ENCODE data around the gene NT5DC2. TPM values are rescaled to one million over a fixed set of nuclear protein-coding genes. Genes with fewer than 3 reads are reported as not detected.

NT5DC2 gene
- total RNA-seq, 1 donor from 2014 or later, result 32.2 TPM

DNA sequence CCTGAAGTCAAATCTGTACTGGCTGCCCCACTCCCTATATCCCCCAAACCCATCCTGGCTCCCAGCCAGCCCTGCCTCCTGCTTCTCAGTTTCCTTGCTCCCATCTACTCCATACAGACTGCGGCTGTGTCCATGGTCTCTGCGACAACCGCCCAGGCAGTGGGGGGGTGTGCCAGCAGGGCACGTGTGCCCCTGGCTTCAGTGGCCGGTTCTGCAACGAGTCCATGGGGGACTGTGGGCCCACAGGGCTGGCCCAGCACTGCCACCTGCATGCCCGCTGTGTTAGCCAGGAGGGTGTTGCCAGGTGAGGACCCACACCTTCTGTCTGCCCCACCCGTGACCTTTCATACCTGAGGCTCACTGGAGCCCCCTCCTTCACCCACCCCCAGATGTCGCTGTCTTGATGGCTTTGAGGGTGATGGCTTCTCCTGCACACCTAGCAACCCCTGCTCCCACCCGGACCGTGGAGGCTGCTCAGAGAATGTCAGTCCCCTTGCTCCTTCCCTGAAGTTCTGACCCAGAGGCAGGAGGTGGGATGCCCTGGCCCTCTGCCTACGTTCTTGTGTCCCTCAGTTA, 23.8 kb downstream of the NT5DC2 start:
- no peak for DNase-seq

DNA sequence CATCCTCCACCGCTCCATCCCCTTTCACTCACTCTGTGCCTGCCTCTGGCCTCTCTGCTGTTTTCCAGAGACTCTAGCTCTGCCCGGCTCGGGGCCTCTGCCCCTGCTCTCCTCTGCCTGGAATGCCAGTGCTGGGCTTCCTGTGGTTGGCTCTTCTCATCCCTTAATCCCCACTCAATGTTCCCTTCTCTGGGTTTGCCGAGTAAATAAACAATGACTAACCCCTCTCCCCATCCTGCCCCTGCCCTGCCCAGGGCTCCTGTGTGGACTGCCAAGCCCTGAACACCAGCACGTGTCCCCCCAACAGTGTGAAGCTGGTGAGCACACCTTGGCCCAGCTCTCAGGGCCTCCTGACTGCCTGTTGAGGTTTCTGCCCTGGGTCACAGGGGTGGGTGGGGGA, 26.3 kb downstream of the NT5DC2 start:
- DNase-seq, result no peak

DNA sequence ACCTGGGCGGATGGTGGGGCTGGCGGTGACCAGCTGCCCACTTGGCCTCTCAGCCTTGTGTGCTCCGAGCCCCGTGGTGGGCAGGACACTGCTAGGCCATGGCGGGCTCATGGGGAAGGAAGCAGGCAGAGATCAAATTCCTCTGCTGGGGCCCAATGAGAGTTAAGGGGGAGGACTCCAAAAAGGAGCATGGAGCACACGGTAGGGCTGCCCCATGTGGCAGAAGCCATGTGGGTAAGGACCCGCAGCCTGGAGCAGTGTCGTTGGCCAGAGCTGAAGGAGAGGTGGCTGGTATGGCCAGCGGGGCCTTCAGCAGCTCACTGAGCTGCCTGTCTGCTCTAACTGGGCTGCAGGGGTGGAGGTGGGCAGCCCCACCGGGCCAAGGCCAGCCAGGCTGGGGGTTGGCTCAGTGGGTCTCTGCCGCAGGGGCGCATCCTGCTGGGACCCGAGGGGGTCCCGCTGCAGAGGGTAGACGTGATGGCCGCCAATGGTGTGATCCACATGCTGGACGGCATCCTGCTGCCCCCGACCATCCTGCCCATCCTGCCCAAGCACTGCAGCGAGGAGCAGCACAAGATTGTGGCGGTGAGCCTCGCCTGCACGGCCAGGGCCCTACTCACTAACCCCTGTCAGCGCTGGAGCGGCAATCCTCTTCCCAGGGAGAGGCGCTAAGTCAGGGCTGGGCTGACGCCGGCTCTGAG, 27.2 kb downstream of the NT5DC2 start:
- no peak for DNase-seq

DNA sequence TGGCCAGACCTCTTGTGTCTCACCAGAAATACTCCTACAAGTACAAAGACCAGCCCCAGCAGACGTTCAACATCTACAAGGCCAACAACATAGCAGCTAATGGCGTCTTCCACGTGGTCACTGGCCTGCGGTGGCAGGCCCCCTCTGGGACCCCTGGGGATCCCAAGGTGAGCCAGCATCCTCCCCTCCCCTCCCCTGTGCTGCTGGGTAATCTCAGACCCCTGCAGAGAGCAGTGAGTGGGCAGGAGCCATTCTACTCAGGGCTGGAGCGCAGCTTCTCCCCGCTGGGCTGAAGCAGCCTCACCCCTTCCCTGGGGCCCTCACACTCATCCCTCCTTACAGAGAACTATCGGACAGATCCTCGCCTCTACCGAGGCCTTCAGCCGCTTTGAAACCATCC, 28.7 kb downstream of the NT5DC2 start:
- DNase-seq, result no peak

DNA sequence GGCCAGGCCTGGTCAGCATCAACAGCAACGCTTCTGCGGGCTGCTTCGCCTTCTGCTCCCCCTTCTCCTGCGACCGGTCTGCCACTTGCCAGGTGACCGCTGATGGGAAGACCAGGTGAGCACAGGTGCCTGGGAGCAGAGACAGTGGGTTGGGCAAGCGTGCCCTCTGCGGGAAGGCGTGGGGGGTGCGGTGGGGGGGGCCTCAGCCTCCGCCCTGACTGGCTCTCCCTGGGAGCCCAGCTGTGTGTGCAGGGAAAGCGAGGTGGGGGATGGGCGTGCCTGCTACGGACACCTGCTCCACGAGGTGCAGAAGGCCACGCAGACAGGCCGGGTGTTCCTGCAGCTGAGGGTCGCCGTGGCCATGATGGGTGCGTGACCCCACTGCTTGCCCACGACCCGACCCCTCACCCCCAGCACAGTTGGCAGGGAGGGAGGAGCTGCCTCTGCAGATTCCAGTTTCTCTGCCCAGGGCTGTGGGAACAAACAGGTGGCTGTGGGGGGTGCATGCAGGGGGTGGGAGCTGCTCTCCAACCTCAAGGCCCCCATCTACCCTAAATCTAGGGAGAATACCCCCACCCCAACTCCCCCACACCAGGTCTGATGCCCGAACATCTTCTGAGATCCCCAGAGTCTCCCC, 29.8 kb downstream of the NT5DC2 start:
- DNase-seq, result no peak

DNA sequence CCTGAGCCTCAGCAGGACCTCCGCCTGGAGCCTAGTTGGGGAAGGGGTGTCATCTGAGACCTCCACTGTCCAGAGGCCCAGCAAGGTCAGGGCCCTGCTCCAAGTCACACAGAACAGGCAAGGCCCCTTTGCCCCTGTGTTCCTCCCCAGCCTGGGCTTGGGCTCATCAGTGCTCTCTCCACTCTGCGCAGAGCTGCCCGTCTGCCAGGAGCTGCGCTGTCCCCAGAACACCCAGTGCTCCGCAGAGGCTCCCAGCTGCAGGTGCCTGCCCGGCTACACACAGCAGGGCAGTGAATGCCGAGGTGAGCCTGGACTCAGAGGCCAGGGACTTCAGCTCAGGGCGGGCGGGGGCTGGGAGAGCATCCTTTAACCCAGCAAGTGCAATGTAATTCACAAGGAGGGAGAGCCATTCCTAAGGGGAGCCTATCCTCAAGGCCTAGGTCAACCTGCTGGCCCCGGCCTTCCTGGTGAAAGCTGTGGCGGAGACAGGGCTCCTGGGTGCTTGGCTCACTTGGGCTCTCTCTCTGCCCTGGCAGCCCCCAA, 30.8 kb downstream of the NT5DC2 start:
- no peak for DNase-seq

DNA sequence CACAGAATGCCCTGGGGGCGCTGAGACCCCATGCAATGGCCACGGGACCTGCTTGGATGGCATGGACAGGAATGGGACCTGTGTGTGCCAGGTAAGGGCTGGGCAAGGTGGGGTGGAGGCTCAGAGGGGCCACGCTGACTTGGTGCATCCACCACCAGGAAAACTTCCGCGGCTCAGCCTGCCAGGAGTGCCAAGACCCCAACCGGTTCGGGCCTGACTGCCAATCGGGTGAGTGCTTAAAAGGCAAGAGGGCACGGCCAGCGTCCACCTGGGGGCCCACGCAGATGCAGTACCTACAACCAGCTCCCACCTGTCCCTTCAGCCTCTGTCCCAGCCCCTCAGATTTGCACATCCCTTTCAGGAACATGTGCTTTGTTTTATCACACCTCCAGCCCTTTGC, 31.7 kb downstream of the NT5DC2 start:
- no peak for DNase-seq

DNA sequence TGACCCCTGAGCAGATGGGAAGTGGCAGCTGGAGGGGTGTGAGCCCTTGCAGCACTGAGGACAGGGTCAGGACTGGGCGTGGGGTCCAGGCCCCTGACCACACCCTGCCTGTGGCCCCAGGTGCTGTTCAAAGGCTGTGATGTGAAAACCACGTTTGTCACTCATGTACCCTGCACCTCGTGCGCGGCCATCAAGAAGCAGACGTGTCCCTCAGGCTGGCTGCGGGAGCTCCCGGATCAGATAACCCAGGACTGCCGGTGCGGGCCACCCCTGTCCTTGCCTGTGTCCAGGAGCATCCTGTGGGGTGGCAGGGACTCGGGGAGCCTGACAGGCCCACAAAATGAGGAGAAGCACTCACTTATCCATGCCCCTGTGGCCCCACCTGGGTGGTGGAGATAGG, 32.6 kb downstream of the NT5DC2 start:
- DNase-seq, result no peak

DNA sequence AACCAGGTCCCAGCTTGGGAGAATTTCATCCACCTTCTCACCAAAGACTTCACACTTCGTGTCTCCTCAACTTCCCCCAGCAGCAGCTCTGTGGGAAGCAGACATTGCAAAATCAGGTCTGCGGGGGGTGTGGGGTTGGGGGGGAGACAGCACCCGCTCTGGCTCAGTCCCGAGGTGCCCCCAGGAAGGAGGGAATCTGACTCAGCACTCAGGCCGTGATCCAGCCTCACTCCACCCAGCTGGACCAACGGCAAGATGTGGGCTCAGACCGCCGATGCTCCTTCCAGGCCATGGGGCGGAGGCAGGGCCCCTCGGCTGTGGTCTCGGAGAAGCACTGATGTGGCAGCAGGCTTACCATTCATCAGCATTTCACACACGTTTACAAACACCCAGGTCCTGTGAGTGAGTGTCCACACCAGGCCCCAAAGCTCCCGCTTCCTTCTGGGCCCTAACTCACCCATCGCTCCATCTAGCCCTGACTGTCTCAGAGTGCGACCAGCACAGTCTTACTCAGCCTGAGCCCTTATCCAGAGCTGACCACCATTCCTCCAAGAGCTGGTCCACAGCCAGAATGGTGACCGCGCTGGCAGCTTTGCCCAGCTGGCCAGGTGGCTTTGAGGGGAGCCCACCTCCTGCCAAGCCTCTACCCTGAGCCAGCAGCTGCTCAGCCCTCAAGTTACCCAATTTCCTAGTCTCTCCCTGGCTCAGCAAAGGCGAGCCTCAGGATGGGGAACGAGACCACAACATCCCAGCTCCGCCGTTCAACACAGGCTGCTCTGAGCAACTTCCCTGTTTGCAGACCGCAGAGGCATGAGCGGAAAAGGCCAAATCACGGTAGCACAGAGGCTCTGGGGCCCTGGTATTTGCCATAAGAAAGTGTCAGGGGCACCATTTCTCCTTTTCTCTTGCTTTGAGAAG, 35.3 kb downstream of the NT5DC2 start:
- no peak for DNase-seq

DNA sequence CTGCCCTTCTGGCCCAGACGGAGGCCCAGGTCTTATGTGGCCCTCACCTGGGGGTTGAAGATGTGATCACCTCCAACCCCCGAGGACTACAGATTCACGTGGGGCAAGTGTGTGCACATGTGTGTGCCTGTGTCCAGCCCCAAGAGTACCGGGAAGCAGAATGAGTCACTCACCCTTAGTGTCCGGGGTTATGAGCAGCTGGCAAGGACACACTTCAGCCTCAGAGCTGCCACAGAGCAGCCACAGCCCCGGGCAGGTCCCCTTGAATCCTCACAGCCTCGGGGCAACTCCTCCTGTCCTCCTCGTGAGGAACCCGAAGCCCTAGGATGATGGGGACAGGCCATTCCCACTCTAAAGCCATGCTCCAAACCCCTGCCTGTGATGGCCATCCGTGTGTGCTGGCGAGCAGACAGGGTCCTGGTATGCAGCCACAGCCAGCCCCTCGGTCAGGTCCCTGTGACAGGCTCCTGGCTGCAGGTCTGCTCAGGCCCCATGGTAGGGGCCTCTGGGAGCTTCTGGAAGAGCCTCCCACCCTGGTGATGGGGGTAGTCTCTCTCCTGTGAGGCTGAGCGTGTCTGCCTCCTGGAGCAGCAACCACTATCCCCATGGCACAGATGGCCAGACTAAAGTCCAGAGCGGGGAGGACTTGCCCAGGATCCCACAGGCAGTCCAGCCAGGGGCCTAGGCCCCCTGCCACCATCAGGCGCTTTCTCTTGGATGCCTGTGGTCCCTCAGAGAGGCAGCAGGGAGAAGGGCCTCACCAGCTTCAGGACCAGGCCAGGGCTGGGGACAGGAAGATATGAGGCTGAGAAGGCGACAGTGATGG, 37.7 kb downstream of the NT5DC2 start:
- DNase-seq, result peak; percentile 87

DNA sequence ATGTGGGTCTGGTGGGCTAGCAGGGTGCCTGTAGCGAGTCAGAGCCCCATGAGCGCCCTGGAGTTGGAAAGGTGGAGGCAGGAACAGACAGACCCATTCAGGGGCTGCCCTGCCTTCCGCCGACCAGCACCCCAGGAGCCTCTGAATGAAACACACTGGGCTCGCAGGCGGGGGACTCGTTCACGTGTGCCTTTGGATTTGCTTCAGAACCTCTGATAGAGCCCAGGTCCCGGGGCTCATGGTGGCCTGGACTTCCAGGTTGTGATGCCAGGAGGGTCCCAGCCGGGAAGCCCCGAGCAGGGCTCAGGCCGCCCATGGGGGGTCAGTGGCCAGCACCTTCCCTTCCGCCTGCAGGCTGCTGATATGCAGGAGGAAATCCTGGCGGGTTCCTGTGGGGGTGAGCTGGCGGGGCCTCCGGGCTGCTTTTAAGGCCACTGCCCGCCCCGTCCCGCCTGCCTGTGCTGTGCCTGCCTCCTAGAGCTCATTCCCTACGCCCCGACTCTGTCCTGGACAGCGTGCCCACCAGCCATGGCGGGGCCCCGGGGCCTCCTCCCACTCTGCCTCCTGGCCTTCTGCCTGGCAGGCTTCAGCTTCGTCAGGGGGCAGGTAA, 38.7 kb downstream of the NT5DC2 start, which contains the start of gene STAB1:
STAB1 (plus strand) TSS at position 453 of the 610 bp plus-strand sequence; CDS start at position 529, 76 bp downstream.
- DNase-seq, result peak; percentile 95

DNA sequence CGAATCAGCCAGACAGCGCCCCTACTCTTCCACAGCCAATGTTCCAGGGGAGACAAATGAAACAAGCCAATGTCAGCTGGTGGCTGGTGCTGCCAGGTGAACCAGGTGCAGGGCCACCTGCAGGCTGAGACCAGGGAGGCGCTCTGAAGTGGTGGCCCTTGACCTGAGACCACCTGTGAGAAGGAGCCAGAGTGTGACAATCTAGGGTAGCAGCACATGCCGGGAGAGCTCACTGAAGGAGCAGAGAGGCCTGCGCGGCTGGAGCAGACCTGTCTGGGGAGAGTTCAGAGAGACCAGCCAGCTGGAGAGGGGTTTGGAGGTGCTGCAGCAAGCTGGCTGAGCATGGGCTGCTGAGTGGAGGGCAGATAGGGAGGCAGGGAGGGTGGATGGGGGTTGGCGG, 39.2 kb downstream of the NT5DC2 start:
- no peak for DNase-seq

DNA sequence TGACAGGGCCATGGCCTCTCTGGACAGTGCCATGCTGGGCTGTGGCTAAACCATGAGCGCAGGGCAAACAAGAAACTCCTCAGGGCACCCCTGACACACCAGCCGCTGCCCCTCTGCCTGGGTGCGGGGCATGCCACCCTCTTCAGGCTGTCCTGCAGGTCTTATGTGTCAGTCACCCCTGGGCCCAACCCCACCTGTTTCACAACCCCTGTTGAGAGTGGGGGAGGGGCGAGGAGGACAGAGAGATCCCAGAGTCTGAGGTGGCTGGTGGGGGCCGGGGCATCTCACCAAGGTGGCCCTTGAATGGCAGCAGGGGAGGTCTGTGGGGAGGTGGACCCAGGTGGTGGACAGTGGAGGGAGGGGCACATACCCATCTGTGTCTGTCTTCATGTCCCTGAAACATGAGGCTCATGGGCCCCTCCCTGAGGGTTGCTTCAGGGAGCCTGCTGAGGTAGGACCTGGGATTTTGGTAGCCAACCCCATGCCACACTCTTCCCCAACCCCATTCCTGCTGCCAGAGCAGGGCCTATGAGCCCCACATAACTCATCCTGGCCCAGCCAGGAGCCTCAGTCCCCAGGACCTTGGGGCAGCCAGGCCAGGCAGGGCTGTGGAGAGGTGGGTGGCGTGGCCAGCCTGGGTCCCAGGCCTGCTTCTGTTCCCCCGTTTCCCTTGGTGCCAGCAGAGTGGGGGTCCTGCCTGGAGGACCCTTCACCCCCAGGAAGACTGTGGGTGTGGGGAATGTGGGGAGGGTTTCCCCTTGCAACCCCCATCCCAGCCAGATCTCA, 40.2 kb downstream of the NT5DC2 start:
- DNase-seq, result no peak

DNA sequence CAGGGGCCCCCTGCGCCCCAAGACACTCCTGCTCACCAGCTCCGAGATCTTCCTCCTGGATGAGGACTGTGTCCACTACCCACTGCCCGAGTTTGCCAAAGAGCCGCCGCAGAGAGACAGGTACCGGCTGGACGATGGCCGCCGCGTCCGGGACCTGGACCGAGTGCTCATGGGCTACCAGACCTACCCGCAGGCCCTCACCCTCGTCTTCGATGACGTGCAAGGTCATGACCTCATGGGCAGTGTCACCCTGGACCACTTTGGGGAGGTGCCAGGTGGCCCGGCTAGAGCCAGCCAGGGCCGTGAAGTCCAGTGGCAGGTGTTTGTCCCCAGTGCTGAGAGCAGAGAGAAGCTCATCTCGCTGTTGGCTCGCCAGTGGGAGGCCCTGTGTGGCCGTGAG, 41.6 kb downstream of the NT5DC2 start:
- DNase-seq, result no peak

DNA sequence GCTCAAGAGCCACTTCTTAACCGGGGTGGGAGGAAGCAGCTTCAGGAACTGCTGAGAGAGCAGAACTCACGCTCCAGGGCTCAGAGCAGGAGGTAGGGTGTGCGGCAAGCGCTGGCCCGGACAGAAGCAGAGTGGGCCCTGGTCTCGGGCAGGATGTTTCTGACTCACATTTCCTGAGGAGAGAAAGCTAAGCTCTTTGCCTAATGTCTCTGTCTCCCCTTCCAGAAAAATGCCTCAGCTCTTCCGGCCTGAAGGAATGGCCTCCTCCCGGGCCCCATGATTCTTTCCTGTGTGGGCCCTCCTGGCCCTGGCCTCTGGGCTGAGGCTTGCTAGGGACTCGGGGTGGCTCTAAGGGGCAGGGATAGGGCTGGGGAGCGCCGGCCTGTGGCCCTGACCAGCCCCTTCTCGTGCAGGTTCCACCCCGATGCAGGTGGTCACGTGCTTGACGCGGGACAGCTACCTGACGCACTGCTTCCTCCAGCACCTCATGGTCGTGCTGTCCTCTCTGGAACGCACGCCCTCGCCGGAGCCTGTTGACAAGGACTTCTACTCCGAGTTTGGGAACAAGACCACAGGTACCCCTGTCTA, 42.6 kb downstream of the NT5DC2 start:
- peak; percentile 95 for DNase-seq

DNA sequence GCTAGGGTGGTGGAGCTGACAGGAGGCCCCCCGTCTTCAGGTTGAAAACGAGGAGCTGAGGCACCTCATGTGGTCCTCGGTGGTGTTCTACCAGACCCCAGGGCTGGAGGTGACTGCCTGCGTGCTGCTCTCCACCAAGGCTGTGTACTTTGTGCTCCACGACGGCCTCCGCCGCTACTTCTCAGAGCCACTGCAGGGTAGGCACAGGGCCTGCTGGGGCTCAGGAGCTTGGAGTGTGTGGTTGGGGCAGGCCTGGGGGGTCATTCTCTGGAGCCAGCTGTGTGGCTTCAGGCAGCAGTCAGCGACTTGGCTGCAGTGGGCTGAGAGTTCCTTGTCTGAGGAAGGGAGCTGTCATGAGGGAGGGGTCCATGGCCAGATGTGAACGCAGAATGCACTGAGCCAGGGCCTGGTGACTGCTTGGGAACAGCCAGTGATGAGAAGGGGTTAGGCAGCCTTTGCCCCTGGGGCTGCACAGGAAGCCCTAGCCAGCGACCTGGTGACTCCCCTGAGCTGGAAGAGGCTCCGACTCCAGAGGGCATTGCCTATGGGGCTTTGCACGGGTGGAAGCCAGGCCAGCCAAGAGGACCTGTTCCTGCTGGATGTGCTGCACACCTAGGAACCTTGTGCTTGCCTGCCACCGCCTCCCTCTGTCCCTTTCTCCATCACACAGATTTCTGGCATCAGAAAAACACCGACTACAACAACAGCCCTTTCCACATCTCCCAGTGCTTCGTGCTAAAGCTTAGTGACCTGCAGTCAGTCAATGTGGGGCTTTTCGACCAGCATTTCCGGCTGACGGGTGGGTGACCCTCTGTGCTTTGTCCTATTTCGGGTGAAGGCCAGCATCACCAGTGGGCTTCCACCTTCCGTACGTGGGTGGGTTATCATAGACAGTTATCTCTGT, 43.4 kb downstream of the NT5DC2 start:
- DNase-seq, result no peak

DNA sequence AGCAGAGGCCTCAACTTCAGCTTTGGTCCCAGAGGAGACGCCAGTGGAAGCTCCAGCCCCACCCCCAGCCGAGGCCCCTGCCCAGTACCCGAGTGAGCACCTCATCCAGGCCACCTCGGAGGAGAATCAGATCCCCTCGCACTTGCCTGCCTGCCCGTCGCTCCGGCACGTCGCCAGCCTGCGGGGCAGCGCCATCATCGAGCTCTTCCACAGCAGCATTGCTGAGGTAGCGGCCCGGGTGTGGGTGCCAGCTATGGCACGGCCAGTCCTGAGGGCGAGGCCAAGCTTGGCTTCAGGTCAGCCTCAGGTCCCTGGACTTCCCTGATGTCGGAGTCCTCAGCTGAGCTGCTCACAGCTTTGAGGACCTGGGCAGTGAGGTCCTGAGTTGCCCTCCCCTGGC, 44.2 kb downstream of the NT5DC2 start:
- DNase-seq, result no peak

DNA sequence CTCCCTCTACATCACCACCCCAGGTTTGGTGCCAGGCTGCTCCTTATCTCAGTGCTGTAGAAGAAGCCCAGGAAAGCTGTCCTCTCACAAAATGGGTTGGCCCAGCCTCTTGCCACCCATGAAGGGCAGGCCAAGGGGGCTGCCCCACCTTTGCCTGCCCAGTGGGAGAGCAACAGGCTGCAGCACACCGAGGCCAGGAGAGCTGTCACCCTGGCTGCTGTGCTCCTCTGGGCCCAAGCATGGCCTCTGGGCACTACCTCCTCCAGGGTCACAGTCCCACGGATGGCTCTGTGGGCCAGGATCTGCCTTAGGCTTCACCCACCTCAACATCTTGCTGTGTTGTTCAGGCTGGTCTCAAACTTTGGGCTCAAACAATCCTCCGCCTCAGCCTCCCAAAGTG, 44.9 kb downstream of the NT5DC2 start:
- no peak for DNase-seq

All from dermis blood vessel endothelial cell (primary cell).